ENCODE measurements around the gene TACC2.
"Not testable (repeated sequence)": the region's sequence is repeated elsewhere in the genome, so short reads cannot be mapped to it uniquely, and the experiment has no call there.

Gene TACC2

GRCh38 chr10:122023257-122023656 lies 34.3 kb downstream of the TACC2 start:
- DNase-seq (ENCODE audit: low read depth in 2 of 2), result not testable (repeated sequence)

GRCh38 chr10:122029499-122030199 lies 40.7 kb downstream of the TACC2 start:
- DNase-seq (ENCODE audit: low read depth in 2 of 2), result no peak

GRCh38 chr10:122030200-122030552 lies 41.2 kb downstream of the TACC2 start:
- DNase-seq (ENCODE audit: low read depth in 2 of 2), result no peak

GRCh38 chr10:122033224-122033926 lies 44.4 kb downstream of the TACC2 start:
- DNase-seq (ENCODE audit: low read depth in 2 of 2), result no peak

GRCh38 chr10:122034149-122034756 lies 45.3 kb downstream of the TACC2 start:
- DNase-seq (ENCODE audit: low read depth in 2 of 2), result no peak

- DNase-seq (ENCODE audit: low read depth in 2 of 2), result no peak
Observed at GRCh38 chr10:122040786-122041185, 51.8 kb downstream of the TACC2 start.

GRCh38 chr10:122042836-122043235 lies 53.9 kb downstream of the TACC2 start:
- DNase-seq (ENCODE audit: low read depth in 2 of 2), result no peak

GRCh38 chr10:122044045-122044661 lies 55.2 kb downstream of the TACC2 start:
- no peak for DNase-seq (ENCODE audit: low read depth in 2 of 2)

GRCh38 chr10:122044713-122045112 lies 55.8 kb downstream of the TACC2 start:
- DNase-seq (ENCODE audit: low read depth in 2 of 2), result no peak

- no peak for DNase-seq (ENCODE audit: low read depth in 2 of 2)
Observed at GRCh38 chr10:122045212-122045611, 56.2 kb downstream of the TACC2 start.

GRCh38 chr10:122047560-122047959 lies 58.6 kb downstream of the TACC2 start:
- no peak for DNase-seq (ENCODE audit: low read depth in 2 of 2)

- no peak for DNase-seq (ENCODE audit: low read depth in 2 of 2)
Observed at GRCh38 chr10:122049076-122049475, 60.1 kb downstream of the TACC2 start.

- no peak for DNase-seq (ENCODE audit: low read depth in 2 of 2)
Observed at GRCh38 chr10:122050311-122050710, 61.3 kb downstream of the TACC2 start.

GRCh38 chr10:122050811-122051210 lies 61.8 kb downstream of the TACC2 start:
- no peak for DNase-seq (ENCODE audit: low read depth in 2 of 2)

- no peak for DNase-seq (ENCODE audit: low read depth in 2 of 2)
Observed at GRCh38 chr10:122051609-122052385, 62.8 kb downstream of the TACC2 start.

- DNase-seq (ENCODE audit: low read depth in 2 of 2), result no peak
Observed at GRCh38 chr10:122052701-122053100, 63.7 kb downstream of the TACC2 start.

- DNase-seq (ENCODE audit: low read depth in 2 of 2), result no peak
Observed at GRCh38 chr10:122053314-122053713, 64.4 kb downstream of the TACC2 start.

- no peak for DNase-seq (ENCODE audit: low read depth in 2 of 2)
Observed at GRCh38 chr10:122054048-122055025, 65.4 kb downstream of the TACC2 start.

GRCh38 chr10:122055252-122055651 lies 66.3 kb downstream of the TACC2 start:
- DNase-seq (ENCODE audit: low read depth in 2 of 2), result no peak

- DNase-seq (ENCODE audit: low read depth in 2 of 2), result no peak
Observed at GRCh38 chr10:122056431-122057094, 67.6 kb downstream of the TACC2 start.

All from stimulated activated CD8-positive, alpha-beta memory T cell treated with anti-CD3 and anti-CD28 coated beads, Interleukin-15, amount 100 ng/mL, for 48 hours (primary cell).